NCI-H748 (cell line): ENCODE measurements around the gene CD151.

Experiments
- DNase-seq: peaks from one replicate; lab custom pipeline; 2025; ENCODE audit not compliant: unreplicated experiment; lab: John Stamatoyannopoulos, UW

CD151 gene

DNA sequence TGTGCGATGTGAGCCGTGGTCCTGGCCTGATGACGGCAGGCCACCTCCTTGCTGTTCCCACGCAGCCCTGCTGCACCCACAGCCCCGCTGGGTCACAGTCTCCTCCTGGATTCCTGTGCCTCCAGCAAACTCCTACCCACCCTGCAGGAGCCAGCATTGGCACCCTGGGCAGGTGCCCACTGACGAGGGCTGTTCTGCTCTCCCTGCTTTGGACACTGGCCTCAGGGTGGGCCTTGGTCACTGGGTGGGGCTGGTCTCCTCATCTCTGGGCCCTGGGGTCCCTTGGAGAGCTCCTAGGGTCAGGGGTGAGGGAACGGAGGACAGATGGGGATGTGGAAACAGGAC, 22.6 kb downstream of the CD151 start:
- no peak for DNase-seq

- DNase-seq: no peak
These were observed 23.0 kb downstream of the CD151 start for GRCh38 chr11:855796-856195.

- DNase-seq: no peak
These were observed 23.6 kb downstream of the CD151 start for GRCh38 chr11:856397-856796.

- no peak for DNase-seq
These were observed 25.5 kb downstream of the CD151 start for GRCh38 chr11:858053-858761.

GRCh38 chr11:858762-859339, 26.1 kb downstream of the CD151 start:
- no peak for DNase-seq

GRCh38 chr11:859394-860131, 26.8 kb downstream of the CD151 start:
- peak; percentile 78 for DNase-seq

- no peak for DNase-seq
These were observed 27.7 kb downstream of the CD151 start for GRCh38 chr11:860234-861104.

DNA sequence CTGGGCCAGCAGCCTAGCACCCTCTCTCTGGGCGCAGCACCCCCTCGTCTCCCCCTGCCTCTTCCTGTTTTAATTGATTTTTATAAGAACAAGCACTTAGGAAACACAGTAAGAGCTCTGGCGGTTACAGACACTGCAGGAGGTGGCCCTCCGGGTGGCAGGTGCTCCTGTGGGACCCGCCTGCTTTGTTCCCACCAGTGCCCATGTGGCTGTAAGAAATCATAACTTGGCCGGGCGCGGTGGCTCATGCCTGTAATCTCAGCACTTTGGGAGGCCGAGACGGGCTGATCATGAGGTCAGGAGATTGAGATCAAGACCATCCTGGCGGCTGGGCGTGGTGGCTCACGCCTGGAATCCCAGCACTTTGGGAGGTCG, 28.3 kb downstream of the CD151 start:
- no peak for DNase-seq

- peak; percentile 28 for DNase-seq
These were observed 29.4 kb downstream of the CD151 start for GRCh38 chr11:862081-862661.

GRCh38 chr11:862696-863022, 29.9 kb downstream of the CD151 start:
- DNase-seq: no peak

DNA sequence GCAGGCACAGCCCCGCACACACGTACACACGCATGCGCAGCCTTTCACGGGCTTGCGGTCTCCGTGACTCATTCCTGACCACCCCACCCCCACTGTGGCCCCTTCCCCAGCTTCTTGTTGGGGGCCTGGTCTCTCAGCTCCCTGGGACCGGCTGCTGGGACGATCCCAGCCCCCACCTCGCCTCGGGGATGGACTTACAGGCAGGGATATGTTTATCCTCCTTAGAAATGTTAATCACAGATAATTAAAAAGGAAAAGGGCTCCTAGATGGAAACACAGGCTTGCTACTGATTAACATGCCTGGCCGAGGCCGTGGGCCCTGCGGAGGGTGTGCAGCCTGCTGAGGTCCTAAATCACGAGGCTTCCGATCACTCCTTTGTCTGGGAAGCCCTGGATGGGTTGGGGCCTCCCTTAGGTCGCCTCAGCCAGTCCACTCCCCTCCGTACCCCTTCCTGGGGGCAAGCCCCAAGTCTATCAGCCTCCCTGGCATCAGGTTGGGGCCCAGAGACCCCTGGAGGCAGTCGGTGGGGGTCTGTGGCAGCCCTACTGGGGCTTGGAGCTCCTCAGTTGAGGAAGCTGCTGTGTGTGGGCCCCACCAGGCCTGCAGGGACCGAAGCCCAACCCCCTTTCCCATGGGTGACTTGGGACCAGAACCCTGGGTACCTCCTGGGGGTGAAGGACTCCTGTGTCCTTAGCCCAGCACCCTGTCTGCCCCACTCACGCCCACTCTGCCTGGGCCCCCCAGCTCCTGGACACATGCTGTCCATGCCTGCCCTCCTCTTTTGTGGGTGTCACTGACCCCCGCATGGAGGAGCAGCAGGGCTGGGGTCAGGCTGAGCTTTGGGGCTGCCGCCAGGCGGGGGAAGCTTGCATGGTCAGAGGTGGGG, 30.5 kb downstream of the CD151 start:
- no peak for DNase-seq

DNA sequence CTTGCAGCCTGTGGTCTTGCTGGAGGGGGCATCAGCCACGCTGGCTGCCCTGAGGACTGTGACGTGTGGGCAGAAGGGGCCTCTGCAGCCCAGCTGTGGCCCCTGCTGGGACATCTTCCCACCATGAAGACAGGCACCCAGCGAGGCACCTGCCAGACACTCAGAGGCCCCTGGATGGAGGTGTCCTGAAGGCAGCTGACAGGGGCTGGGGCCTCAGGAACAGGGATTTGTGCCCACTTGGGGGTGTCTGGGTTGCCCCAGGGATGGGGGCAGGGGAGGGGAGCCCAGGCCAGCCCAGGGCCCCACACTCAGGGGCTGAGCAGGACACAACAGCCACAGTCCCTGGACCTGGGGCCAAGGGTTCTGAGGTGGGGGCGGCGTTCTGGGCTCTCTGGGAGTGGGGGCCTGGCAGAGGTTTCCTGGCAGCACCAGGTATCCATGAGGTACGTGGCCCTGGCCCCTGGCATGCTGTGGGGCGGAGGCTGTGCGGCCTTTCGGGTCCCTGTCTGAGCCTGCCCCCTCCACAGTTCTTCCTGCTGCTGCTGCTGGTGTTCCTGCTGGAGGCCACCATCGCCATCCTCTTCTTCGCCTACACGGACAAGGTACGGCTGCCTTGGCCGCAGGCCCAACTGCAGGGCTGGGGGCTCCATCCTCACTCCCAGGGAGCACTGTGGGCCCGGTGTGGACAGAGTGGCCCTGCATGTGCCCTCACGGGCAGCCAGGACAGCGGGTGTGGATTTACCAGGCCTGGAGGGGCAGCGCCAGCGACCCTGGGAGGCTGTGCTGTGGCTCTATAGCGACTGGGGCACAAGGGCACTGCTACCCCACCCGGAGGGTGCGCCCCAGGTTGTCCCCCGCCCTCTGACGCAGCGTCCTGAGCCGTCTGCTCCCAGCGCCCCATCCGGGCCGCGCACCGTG, 31.4 kb downstream of the CD151 start:
- no peak for DNase-seq

- DNase-seq: no peak
These were observed 32.1 kb downstream of the CD151 start for GRCh38 chr11:864898-865297.

GRCh38 chr11:865462-866430, 33.0 kb downstream of the CD151 start:
- DNase-seq: no peak

GRCh38 chr11:866481-866880, 33.7 kb downstream of the CD151 start:
- DNase-seq: no peak

- DNase-seq: no peak
These were observed 35.2 kb downstream of the CD151 start for GRCh38 chr11:867856-868358.

DNA sequence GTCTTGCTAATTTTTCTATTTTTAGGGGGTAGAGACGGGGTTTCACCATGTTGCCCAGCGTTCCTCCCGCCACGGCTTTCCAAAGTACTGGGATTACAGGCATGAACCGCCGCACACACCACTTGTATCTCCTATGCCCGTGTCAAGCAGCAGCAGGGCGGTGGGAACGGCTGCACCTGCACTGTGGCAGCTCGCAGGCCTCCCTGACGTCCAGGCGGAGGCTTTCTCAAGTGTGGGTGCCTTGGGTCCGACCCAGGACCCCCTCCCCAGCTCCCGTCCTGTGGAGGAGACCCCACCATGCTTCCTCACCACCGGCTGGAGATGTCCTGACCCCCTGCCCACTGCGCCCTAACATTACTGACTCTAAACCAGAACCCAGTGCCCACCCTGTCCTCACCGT, 35.6 kb downstream of the CD151 start:
- DNase-seq: no peak

GRCh38 chr11:868802-869201, 36.0 kb downstream of the CD151 start:
- no peak for DNase-seq
